Immature natural killer cell (primary cell): ENCODE measurements around the gene DGKG. TPM values are rescaled to one million over a fixed set of nuclear protein-coding genes. Genes with fewer than 3 reads are reported as not detected.
A peak's percentile ranks its signal among the peaks of the same experiment; 100 is the strongest.

Source experiments
- DNase-seq, 3 donors: peaks; one replicate each; pipeline ENCODE4 v3.0.0; 2022; ENCODE audit warnings: mixed read lengths in 1 of 3
- H3K27ac Mint-ChIP-seq, 6 donors: one replicate each; pipeline ENCODE4 v1.8.0; 2020; ENCODE audit warnings: mixed read lengths in 6 of 6, mild to moderate bottlenecking in 5 of 6, inconsistent platforms in 4 of 6, moderate library complexity in 3 of 6
- H3K27me3 Mint-ChIP-seq, 3 donors: one replicate each; pipeline ENCODE4 v1.8.0; 2020 to 2021; ENCODE audit warnings: low read depth in 3 of 3, mild to moderate bottlenecking in 3 of 3, mixed read lengths in 3 of 3, moderate library complexity in 3 of 3, inconsistent platforms in 1 of 3
- H3K36me3 Mint-ChIP-seq, 3 donors: one replicate each; pipeline ENCODE4 v1.8.0; 2020; ENCODE audit warnings: mixed read lengths in 3 of 3, inconsistent platforms in 2 of 3, mild to moderate bottlenecking in 2 of 3
- H3K4me1 Mint-ChIP-seq, 2 donors: one replicate each; pipeline ENCODE4 v1.8.0; 2020; ENCODE audit warnings: inconsistent platforms in 2 of 2, mild to moderate bottlenecking in 2 of 2, mixed read lengths in 2 of 2, moderate library complexity in 1 of 2
- H3K4me3 Mint-ChIP-seq, 5 donors: one replicate each; pipeline ENCODE4 v1.8.0; 2020; ENCODE audit warnings: mild to moderate bottlenecking in 5 of 5, mixed read lengths in 5 of 5, inconsistent platforms in 3 of 5, moderate library complexity in 3 of 5
- H3K9me3 Mint-ChIP-seq, 6 donors: one replicate each; pipeline ENCODE4 v1.8.0; 2020; ENCODE audit warnings: mild to moderate bottlenecking in 6 of 6, mixed read lengths in 6 of 6, inconsistent platforms in 4 of 6, moderate library complexity in 3 of 6
- polyA plus RNA-seq, 3 donors: library from polyadenylated mRNA; unstranded; fragments of 300-500 nt; fragmentation: Illumina TruSeq; gene quantifications; one replicate each; pipeline ENCODE4 v1.2.3, GENCODE V29; 2021

The DGKG gene
- polyA plus RNA-seq, 3 donors from 2014 or later = 0.07 to 0.86 TPM; not detected in 1

- Mint-ChIP-seq H3K4me1 (no peaks in the 10 kb centered on the region), H3K27ac (no peak overlapping the region), H3K4me3 (no peak overlapping the region), H3K9me3 (no peaks in the 10 kb centered on the region), H3K36me3 (no peaks in the 10 kb centered on the region), H3K27me3 (peaks cover 0 to 3% (median 2%) of the 10 kb centered on the region in 3 donors)
- DNase-seq = no peak
Measured at GRCh38 chr3:186164696-186165095, 197.3 kb downstream of the DGKG start.

GRCh38 chr3:186162221-186162620 is 199.8 kb downstream of the DGKG start:
- H3K4me1 Mint-ChIP-seq = no peaks in the 10 kb centered on the region
- H3K36me3 Mint-ChIP-seq = no peaks in the 10 kb centered on the region
- no peak overlapping the region for H3K27ac Mint-ChIP-seq
- DNase-seq = no peak
- no peak overlapping the region for H3K4me3 Mint-ChIP-seq
- H3K9me3 Mint-ChIP-seq = no peaks in the 10 kb centered on the region
- H3K27me3 Mint-ChIP-seq = peaks cover 2 to 5% (median 3%) of the 10 kb centered on the region in 3 donors

- no peak for DNase-seq
- no peak overlapping the region for H3K27ac Mint-ChIP-seq
- H3K36me3 Mint-ChIP-seq = no peaks in the 10 kb centered on the region
- H3K27me3 Mint-ChIP-seq = peaks cover 0 to 5% (median 2%) of the 10 kb centered on the region in 3 donors
- no peak overlapping the region for H3K4me3 Mint-ChIP-seq
- no peaks in the 10 kb centered on the region for H3K4me1 Mint-ChIP-seq
- H3K9me3 Mint-ChIP-seq = no peaks in the 10 kb centered on the region
Measured at GRCh38 chr3:186160691-186161243, 201.3 kb downstream of the DGKG start.

GRCh38 chr3:186154641-186155040 is 207.4 kb downstream of the DGKG start:
- DNase-seq = no peak
- H3K4me3 Mint-ChIP-seq = no peak overlapping the region
- H3K36me3 Mint-ChIP-seq = no peaks in the 10 kb centered on the region
- H3K4me1 Mint-ChIP-seq = peaks cover 8 to 10% of the 10 kb centered on the region in 2 donors
- H3K27me3 Mint-ChIP-seq = peaks cover 8 to 22% (median 12%) of the 10 kb centered on the region in 3 donors
- no peaks in the 10 kb centered on the region for H3K9me3 Mint-ChIP-seq
- H3K27ac Mint-ChIP-seq = no peak overlapping the region

- Mint-ChIP-seq H3K27me3 (peaks cover 7 to 29% (median 8%) of the 10 kb centered on the region in 3 donors), H3K9me3 (no peaks in the 10 kb centered on the region), H3K4me3 (no peak overlapping the region), H3K36me3 (no peaks in the 10 kb centered on the region), H3K27ac (no peak overlapping the region), H3K4me1 (peaks cover 8 to 10% of the 10 kb centered on the region in 2 donors)
- no peak for DNase-seq
Measured at GRCh38 chr3:186152889-186153292, 209.1 kb downstream of the DGKG start.

GRCh38 chr3:186152361-186152798 is 209.7 kb downstream of the DGKG start:
- Mint-ChIP-seq H3K27me3 (peaks cover 7 to 29% (median 8%) of the 10 kb centered on the region in 3 donors), H3K4me1 (peaks cover 8 to 10% of the 10 kb centered on the region in 2 donors), H3K36me3 (no peaks in the 10 kb centered on the region), H3K9me3 (no peaks in the 10 kb centered on the region), H3K4me3 (no peak overlapping the region), H3K27ac (no peak overlapping the region)
- DNase-seq = no peak

- Mint-ChIP-seq H3K27me3 (peaks cover 7 to 29% (median 8%) of the 10 kb centered on the region in 3 donors), H3K4me3 (peak overlapping the region in 3 of 5 donors; percentile 6 to 54 (median 51)), H3K9me3 (no peaks in the 10 kb centered on the region), H3K4me1 (peaks cover 8 to 10% of the 10 kb centered on the region in 2 donors), H3K36me3 (no peaks in the 10 kb centered on the region), H3K27ac (no peak overlapping the region)
- peak in 1 of 3 donors; percentile 11 for DNase-seq
Measured at GRCh38 chr3:186151077-186151971, 210.7 kb downstream of the DGKG start.

- Mint-ChIP-seq H3K36me3 (no peaks in the 10 kb centered on the region), H3K4me3 (no peak overlapping the region), H3K4me1 (peaks cover 8 to 10% of the 10 kb centered on the region in 2 donors), H3K27ac (no peak overlapping the region), H3K9me3 (no peaks in the 10 kb centered on the region), H3K27me3 (peaks cover 7 to 29% (median 8%) of the 10 kb centered on the region in 3 donors)
- no peak for DNase-seq
Measured at GRCh38 chr3:186150041-186150830, 211.8 kb downstream of the DGKG start.

- Mint-ChIP-seq H3K9me3 (no peaks in the 10 kb centered on the region), H3K27ac (no peak overlapping the region), H3K4me1 (peaks cover 8 to 10% of the 10 kb centered on the region in 2 donors), H3K36me3 (no peaks in the 10 kb centered on the region), H3K27me3 (peaks cover 7 to 33% (median 8%) of the 10 kb centered on the region in 3 donors), H3K4me3 (no peak overlapping the region)
- DNase-seq = no peak
Measured at GRCh38 chr3:186149319-186149960, 212.6 kb downstream of the DGKG start.

GRCh38 chr3:186144257-186144656 is 217.8 kb downstream of the DGKG start:
- Mint-ChIP-seq H3K4me3 (no peak overlapping the region), H3K4me1 (no peaks in the 10 kb centered on the region), H3K27me3 (peaks cover 0 to 12% (median 1%) of the 10 kb centered on the region in 3 donors), H3K27ac (no peak overlapping the region), H3K9me3 (no peaks in the 10 kb centered on the region), H3K36me3 (no peaks in the 10 kb centered on the region)
- no peak for DNase-seq

GRCh38 chr3:186143250-186143649 is 218.8 kb downstream of the DGKG start:
- no peak for DNase-seq
- peaks cover 0 to 11% (median 1%) of the 10 kb centered on the region in 3 donors for H3K27me3 Mint-ChIP-seq
- H3K36me3 Mint-ChIP-seq = no peaks in the 10 kb centered on the region
- no peaks in the 10 kb centered on the region for H3K4me1 Mint-ChIP-seq
- no peak overlapping the region for H3K4me3 Mint-ChIP-seq
- H3K9me3 Mint-ChIP-seq = no peaks in the 10 kb centered on the region
- no peak overlapping the region for H3K27ac Mint-ChIP-seq

GRCh38 chr3:186142393-186142932 is 219.6 kb downstream of the DGKG start:
- Mint-ChIP-seq H3K27me3 (peaks cover 0 to 8% (median 1%) of the 10 kb centered on the region in 3 donors), H3K36me3 (no peaks in the 10 kb centered on the region), H3K9me3 (no peaks in the 10 kb centered on the region), H3K27ac (no peak overlapping the region), H3K4me1 (no peaks in the 10 kb centered on the region), H3K4me3 (no peak overlapping the region)
- DNase-seq = no peak

GRCh38 chr3:186141790-186142189 is 220.2 kb downstream of the DGKG start:
- Mint-ChIP-seq H3K27ac (no peak overlapping the region), H3K4me3 (no peak overlapping the region), H3K4me1 (no peaks in the 10 kb centered on the region), H3K9me3 (no peaks in the 10 kb centered on the region), H3K36me3 (no peaks in the 10 kb centered on the region), H3K27me3 (peaks cover 0 to 8% (median 1%) of the 10 kb centered on the region in 3 donors)
- no peak for DNase-seq
